ENCODE data around the gene MICALL2. TPM values are rescaled to one million over a fixed set of nuclear protein-coding genes. Genes with fewer than 3 reads are reported as not detected.

MICALL2 gene
- total and polyA plus RNA-seq, 5 donors: 9.7 to 18.7 (median 13.0) TPM

DNA sequence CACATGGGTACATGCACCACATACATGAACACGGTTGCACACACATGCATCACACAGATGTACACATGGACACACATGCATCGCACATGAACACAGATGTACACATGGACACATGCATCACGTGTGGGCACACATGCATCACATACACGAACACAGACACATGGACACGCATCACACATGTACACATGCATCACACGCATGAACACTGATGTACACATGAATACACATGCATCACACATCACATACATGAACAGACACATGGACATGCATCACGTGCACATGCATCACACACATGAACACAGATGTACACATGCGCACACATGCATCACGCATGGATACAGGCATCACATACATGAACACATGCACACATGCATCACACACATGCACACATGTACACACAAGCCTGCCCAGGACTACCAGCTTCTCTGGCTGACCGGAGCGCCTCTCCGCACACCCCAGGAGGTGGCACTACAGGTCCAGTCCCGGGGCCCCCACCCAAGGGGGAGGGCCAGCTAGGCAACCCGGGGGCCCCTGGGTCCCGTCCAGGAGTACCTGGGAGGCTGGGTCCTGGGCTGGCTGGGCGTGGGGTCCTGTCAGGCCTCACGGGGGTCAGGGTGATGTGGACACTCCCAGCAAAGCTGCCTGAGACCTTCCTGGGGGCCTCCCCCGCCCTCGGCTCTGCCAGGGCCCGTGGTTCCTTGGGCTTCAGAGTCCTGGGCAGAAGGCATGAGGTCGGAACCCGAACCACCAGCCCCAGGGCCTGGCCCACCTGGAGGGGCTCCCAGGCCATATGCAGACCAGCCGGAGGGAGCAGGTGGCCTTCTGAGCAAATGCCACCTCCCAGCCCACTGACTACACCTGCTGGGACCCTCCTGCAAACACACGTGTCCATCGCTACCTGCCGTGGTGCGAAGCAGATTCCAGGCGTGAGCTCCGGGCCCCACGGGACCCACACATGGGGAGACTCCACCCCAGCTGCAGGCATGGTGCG is 19.6 kb downstream of the MICALL2 start:
- H3K9me3 ChIP-seq (ENCODE audit: control insufficient read depth, low read length): no peaks in the 10 kb centered on the region

DNA sequence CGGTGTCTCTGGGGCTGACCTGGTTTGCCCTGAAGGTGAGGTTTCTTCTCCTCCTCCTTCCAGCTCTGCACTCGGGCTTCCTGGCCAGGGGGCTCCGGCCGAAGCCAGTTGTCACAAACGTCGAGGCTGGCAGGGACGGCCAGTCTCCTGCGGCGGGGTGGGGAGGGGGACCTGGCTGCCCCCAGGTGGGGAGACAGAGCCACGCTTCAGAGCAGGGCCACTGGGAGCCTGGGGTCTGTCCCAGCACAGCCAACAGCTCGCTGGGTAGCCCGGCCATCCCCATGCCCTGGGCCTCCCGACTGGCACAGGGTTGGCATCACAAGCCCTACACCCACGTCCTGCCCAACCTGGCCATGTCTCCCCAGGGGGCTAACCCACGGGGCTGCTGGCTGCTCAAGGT is 20.4 kb downstream of the MICALL2 start:
- DNase-seq: no peak
- Histone ChIP-seq H3K4me3 (ENCODE audit: low read length) (no peak overlapping the region), H3K4me1 (ENCODE audit: control insufficient read depth, insufficient read depth, low read length) (no peaks in the 10 kb centered on the region), H3K27ac (ENCODE audit: low read length) (no peak overlapping the region), H3K9me3 (ENCODE audit: control insufficient read depth, low read length) (no peaks in the 10 kb centered on the region), H3K27me3 (ENCODE audit: control insufficient read depth, insufficient read depth) (no peaks in the 10 kb centered on the region)
- 84% methylated on average over 15 of the region's 15 CpGs for WGBS
- no peak for ATAC-seq
- intact Hi-C loops (cut with DNase I): loop anchor here in 1 of 4 donors (10.0 kb wide), 1 partner anchor 244 kb away; no protein-coding TSS in a partner anchor

More for the DNA sequence above, 19.6 kb downstream of the MICALL2 start:
- Histone ChIP-seq H3K4me1 (ENCODE audit: control insufficient read depth, insufficient read depth, low read length) (no peaks in the 10 kb centered on the region), H3K27ac (ENCODE audit: low read length) (no peak overlapping the region), H3K27me3 (ENCODE audit: control insufficient read depth, insufficient read depth) (no peaks in the 10 kb centered on the region), H3K4me3 (ENCODE audit: low read length) (no peak overlapping the region)
- DNase-seq (peak in 1 of 3 donors; percentile 47), ATAC-seq (no peak)
- 91% methylated on average over 31 of the region's 31 CpGs for WGBS
- intact Hi-C loops (cut with DNase I): loop anchor here in 1 of 4 donors (10.0 kb wide), 1 partner anchor 245 kb away; no protein-coding TSS in a partner anchor

GRCh38 chr7:1438208-1438607 is 21.1 kb downstream of the MICALL2 start:
- ATAC-seq: no peak
- Histone ChIP-seq H3K9me3 (ENCODE audit: control insufficient read depth, low read length) (no peaks in the 10 kb centered on the region), H3K4me3 (ENCODE audit: low read length) (no peak overlapping the region), H3K27ac (ENCODE audit: low read length) (no peak overlapping the region), H3K4me1 (ENCODE audit: control insufficient read depth, insufficient read depth, low read length) (no peaks in the 10 kb centered on the region), H3K27me3 (ENCODE audit: control insufficient read depth, insufficient read depth) (no peaks in the 10 kb centered on the region)
- intact Hi-C loops (cut with DNase I): loop anchor here in 1 of 4 donors (10.0 kb wide), 1 partner anchor 243 kb away; no protein-coding TSS in a partner anchor
- WGBS: 93% methylated on average over 10 of the region's 10 CpGs
- DNase-seq: no peak

DNA sequence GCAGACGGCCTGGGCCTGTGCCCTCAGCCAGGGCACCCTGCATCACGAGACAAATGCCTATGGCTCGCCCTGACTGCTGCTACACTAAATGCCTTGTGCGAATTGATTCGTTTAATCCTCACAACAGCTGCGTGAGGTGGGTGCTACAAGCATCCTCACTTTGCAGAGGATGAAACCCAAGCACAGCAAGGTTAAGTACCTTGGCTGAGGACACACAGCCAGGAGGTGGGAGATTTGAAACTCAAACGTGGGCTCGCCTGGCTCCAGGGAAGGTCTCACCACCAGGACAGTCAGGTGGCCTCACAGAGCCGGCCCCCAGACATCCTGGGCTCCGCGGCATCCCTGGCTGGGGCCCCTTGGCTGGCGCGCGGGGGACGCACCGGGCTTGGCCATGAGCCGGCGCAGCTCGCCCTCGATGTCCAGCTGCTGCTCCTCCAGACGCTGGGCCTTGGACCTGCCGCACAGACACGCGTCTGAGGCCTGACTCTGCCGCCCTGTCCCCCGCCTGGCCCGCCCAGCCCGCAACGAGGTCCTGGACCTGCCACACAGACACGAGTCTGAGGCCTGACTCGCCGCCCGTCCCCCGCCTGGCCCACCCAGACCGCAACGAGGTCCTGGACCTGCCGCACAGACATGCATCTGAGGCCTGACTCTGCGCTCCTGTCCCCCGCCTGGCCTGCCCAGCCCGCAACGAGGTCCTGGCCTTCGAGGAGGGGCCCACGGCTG is 22.0 kb downstream of the MICALL2 start:
- Histone ChIP-seq H3K27me3 (ENCODE audit: control insufficient read depth, insufficient read depth) (no peaks in the 10 kb centered on the region), H3K4me3 (ENCODE audit: low read length) (no peak overlapping the region), H3K4me1 (ENCODE audit: control insufficient read depth, insufficient read depth, low read length) (no peaks in the 10 kb centered on the region), H3K9me3 (ENCODE audit: control insufficient read depth, low read length) (no peaks in the 10 kb centered on the region), H3K27ac (ENCODE audit: low read length) (no peak overlapping the region)
- no peak for DNase-seq
- intact Hi-C loops (cut with DNase I): loop anchor here in 1 of 4 donors (10.0 kb wide), 1 partner anchor 243 kb away; no protein-coding TSS in a partner anchor
- no peak for ATAC-seq
- 92% methylated on average over 43 of the region's 43 CpGs for WGBS

- no peaks in the 10 kb centered on the region for H3K27me3 ChIP-seq (ENCODE audit: control insufficient read depth, insufficient read depth)
- no peak overlapping the region for H3K27ac ChIP-seq (ENCODE audit: low read length)
- no peak overlapping the region for H3K4me3 ChIP-seq (ENCODE audit: low read length)
- H3K4me1 ChIP-seq (ENCODE audit: control insufficient read depth, insufficient read depth, low read length): no peaks in the 10 kb centered on the region
- no peak for DNase-seq
- intact Hi-C loops (cut with DNase I): loop anchor here in 1 of 4 donors (10.0 kb wide), 1 partner anchor 242 kb away; no protein-coding TSS in a partner anchor
- WGBS: 94% methylated on average over 20 of the region's 20 CpGs
- ATAC-seq: no peak
- H3K9me3 ChIP-seq (ENCODE audit: control insufficient read depth, low read length): no peaks in the 10 kb centered on the region
Observed at GRCh38 chr7:1436608-1437007, 22.7 kb downstream of the MICALL2 start.

GRCh38 chr7:1434891-1435670 is 24.2 kb downstream of the MICALL2 start:
- Histone ChIP-seq H3K4me1 (ENCODE audit: control insufficient read depth, insufficient read depth, low read length) (no peaks in the 10 kb centered on the region), H3K27ac (ENCODE audit: low read length) (no peak overlapping the region), H3K9me3 (ENCODE audit: control insufficient read depth, low read length) (no peaks in the 10 kb centered on the region), H3K27me3 (ENCODE audit: control insufficient read depth, insufficient read depth) (no peaks in the 10 kb centered on the region), H3K4me3 (ENCODE audit: low read length) (no peak overlapping the region)
- DNase-seq: peak in 1 of 3 donors; percentile 58
- WGBS: 91% methylated on average over 22 of the region's 22 CpGs
- intact Hi-C loops (cut with DNase I): loop anchor here in 3 of 4 donors (5.0 to 10.0 kb wide), 3 partner anchors 42 to 243 kb away; no protein-coding TSS in a partner anchor
- ATAC-seq: no peak

DNA sequence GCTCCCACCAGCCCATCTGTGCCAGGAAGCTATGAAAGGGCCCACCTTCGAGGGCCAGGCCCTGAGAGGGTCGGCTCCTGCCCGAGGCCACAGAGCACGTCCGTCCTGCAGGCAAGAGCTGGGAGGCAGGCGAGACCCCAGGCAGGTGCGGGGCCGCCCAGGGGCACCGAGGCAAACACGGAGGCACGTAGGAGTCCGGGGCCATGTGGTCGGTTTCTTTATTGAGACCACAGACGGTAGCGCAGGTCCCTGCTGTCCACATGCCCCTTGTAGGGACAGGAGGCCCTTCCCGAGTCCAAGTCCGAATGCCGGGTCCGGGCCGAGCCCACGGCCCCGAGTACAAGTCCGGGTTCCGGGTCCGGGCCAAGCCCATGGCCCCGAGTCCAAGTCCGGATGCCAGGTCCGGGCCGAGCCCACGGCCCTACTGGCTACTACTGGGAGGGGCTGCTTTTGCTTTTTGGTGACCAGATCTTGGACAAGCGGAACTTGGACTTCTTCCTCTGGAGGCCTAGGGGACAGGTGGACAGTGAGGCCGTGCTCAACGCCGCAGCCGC is 25.0 kb downstream of the MICALL2 start:
- H3K9me3 ChIP-seq (ENCODE audit: control insufficient read depth, low read length): no peaks in the 10 kb centered on the region
- H3K4me3 ChIP-seq (ENCODE audit: low read length): no peak overlapping the region
- H3K4me1 ChIP-seq (ENCODE audit: control insufficient read depth, insufficient read depth, low read length): no peaks in the 10 kb centered on the region
- no peak for DNase-seq
- WGBS: 91% methylated on average over 35 of the region's 35 CpGs
- intact Hi-C loops (cut with DNase I): loop anchor here in 3 of 4 donors (5.0 to 10.0 kb wide), 3 partner anchors 43 to 242 kb away; no protein-coding TSS in a partner anchor
- H3K27ac ChIP-seq (ENCODE audit: low read length): no peak overlapping the region
- no peak for ATAC-seq
- no peaks in the 10 kb centered on the region for H3K27me3 ChIP-seq (ENCODE audit: control insufficient read depth, insufficient read depth)

- no peak overlapping the region for H3K27ac ChIP-seq (ENCODE audit: low read length)
- no peaks in the 10 kb centered on the region for H3K4me1 ChIP-seq (ENCODE audit: control insufficient read depth, insufficient read depth, low read length)
- 79% methylated on average over 25 of the region's 25 CpGs for WGBS
- H3K9me3 ChIP-seq (ENCODE audit: control insufficient read depth, low read length): no peaks in the 10 kb centered on the region
- no peaks in the 10 kb centered on the region for H3K27me3 ChIP-seq (ENCODE audit: control insufficient read depth, insufficient read depth)
- no peak overlapping the region for H3K4me3 ChIP-seq (ENCODE audit: low read length)
- DNase-seq (peak in 1 of 3 donors; percentile 49), ATAC-seq (no peak)
- intact Hi-C loops (cut with DNase I): loop anchor here in 3 of 4 donors (5.0 to 10.0 kb wide), 3 partner anchors 44 to 241 kb away; no protein-coding TSS in a partner anchor
Observed at GRCh38 chr7:1433128-1433920, 25.9 kb downstream of the MICALL2 start.

DNA sequence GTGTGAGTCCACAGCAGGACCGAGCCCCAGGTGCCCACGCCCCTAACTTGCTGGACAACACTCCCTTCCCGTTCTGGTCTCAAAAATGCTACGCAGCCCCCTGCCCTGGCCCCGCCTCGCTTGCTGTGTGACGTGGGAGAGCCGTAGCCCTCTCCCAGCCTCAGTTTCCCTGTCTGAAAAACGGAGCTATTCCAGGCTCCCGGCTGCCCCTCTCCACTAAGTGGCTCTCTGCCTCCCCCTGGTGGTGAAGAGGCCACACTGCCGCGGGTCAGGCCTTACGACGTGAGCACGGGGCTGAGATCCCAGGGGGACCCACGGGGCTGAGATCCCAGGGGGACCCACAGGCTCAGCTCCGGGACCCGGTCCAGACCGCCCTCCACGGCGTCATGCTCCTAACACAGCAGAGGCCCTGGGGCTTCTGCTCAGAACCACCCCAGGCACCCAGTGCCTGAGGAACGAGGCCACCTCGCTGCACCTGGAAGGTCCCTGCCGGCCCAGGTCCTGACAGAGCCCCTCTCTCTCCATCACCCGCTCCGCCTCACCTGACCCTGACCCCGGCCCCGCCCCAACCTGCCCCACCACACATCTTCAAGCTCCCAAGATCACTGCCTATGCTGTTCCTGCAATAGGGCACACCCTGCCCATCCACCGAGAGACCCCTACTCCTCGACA is 26.7 kb downstream of the MICALL2 start:
- DNase-seq (peak; percentile 71 to 90 (median 90)), ATAC-seq (peak; percentile 28 to 60)
- intact Hi-C loops (cut with DNase I): loop anchor here in 3 of 4 donors (5.0 to 10.0 kb wide), 3 partner anchors 45 to 240 kb away; no protein-coding TSS in a partner anchor
- H3K27ac ChIP-seq (ENCODE audit: low read length): no peak overlapping the region
- H3K9me3 ChIP-seq (ENCODE audit: control insufficient read depth, low read length): no peaks in the 10 kb centered on the region
- 20% methylated on average over 30 of the region's 30 CpGs for WGBS
- no peaks in the 10 kb centered on the region for H3K27me3 ChIP-seq (ENCODE audit: control insufficient read depth, insufficient read depth)
- H3K4me3 ChIP-seq (ENCODE audit: low read length): no peak overlapping the region
- H3K4me1 ChIP-seq (ENCODE audit: control insufficient read depth, insufficient read depth, low read length): no peaks in the 10 kb centered on the region
